WTC11 (cell line): ENCODE data around the gene TRPV6. TPM values are rescaled to one million over a fixed set of nuclear protein-coding genes. Genes with fewer than 3 reads are reported as not detected.

Experiments
- ATAC-seq: fragments of 200-7000 bp; cut with Tn5 transposase; 2 replicates; pipeline ENCODE4 v1.10.0; 2021; ENCODE audit warnings: mild to moderate bottlenecking, moderate library complexity
- CTCF ChIA-PET: fragments of 300-600 bp; sonication (Branson Sonifier 250); formaldehyde crosslinking; loops from one replicate; lab custom pipeline; 2021; ENCODE audit warnings: antibody characterized with exemption; lab: Charles Lee
- POLR2A ChIA-PET: fragments of 350-600 bp; sonication (Branson Sonifier 250); formaldehyde crosslinking; loops from one replicate; lab custom pipeline; 2021; ENCODE audit warnings: antibody characterized with exemption; lab: Charles Lee
- DNase-seq: peaks from one replicate; pipeline ENCODE4 v3.0.0; 2021; ENCODE audit warnings: low spot score
- H3K27ac Mint-ChIP-seq: 2 replicates; pipeline ENCODE4 v1.8.0; 2021; ENCODE audit warnings: mixed read lengths
- H3K27me3 Mint-ChIP-seq: 2 replicates; pipeline ENCODE4 v1.8.0; 2021; ENCODE audit warnings: low read depth, mild to moderate bottlenecking, moderate library complexity, mixed read lengths
- H3K36me3 Mint-ChIP-seq: 2 replicates; pipeline ENCODE4 v1.8.0; 2021; ENCODE audit warnings: mixed read lengths
- H3K4me1 Mint-ChIP-seq: 2 replicates; pipeline ENCODE4 v1.8.0; 2022; ENCODE audit warnings: mixed read lengths
- H3K4me3 Mint-ChIP-seq: 2 replicates; pipeline ENCODE4 v1.8.0; 2021; ENCODE audit warnings: mild to moderate bottlenecking, moderate library complexity, mixed read lengths
- H3K9me3 Mint-ChIP-seq: 2 replicates; pipeline ENCODE4 v1.8.0; 2021; ENCODE audit warnings: mixed read lengths
- ATF1 ChIP-seq: sonication (generic); formaldehyde crosslinking; IDR thresholded peaks from 2 replicates; pipeline ENCODE4 v1.8.1; 2023; ENCODE audit warnings: mild to moderate bottlenecking, moderate library complexity, missing genetic modification reagents
- EMX1 ChIP-seq: fragments of 250-450 bp; sonication (Bioruptor Pico); IDR thresholded peaks from 2 replicates; pipeline ENCODE4 v1.8.0; 2021; ENCODE audit warnings: mild to moderate bottlenecking
- GRHL2 ChIP-seq: fragments of 250-450 bp; sonication (Bioruptor Pico); IDR thresholded peaks from 2 replicates; pipeline ENCODE4 v1.8.0; 2022; ENCODE audit warnings: mild to moderate bottlenecking, moderate library complexity; ENCODE audit not compliant: insufficient replicate concordance, severe bottlenecking
- MYBL2 ChIP-seq: sonication (generic); formaldehyde crosslinking; IDR thresholded peaks from 2 replicates; pipeline ENCODE4 v1.8.1; 2023; ENCODE audit warnings: mild to moderate bottlenecking, moderate library complexity, missing genetic modification reagents
- NFATC4 ChIP-seq: fragments of 250-450 bp; sonication (Bioruptor Pico); IDR thresholded peaks from 2 replicates; pipeline ENCODE4 v1.9.0; 2021; ENCODE audit warnings: mild to moderate bottlenecking
- PRRX2 ChIP-seq: fragments of 250-450 bp; sonication (Bioruptor Pico); IDR thresholded peaks from 2 replicates; pipeline ENCODE4 v1.8.0; 2021; ENCODE audit warnings: mild to moderate bottlenecking
- RELA ChIP-seq: sonication (generic); formaldehyde crosslinking; IDR thresholded peaks from 2 replicates; pipeline ENCODE4 v1.8.1; 2022; ENCODE audit warnings: missing genetic modification reagents, mild to moderate bottlenecking, borderline replicate concordance
- SMAD4 ChIP-seq: sonication (generic); formaldehyde crosslinking; IDR thresholded peaks from 2 replicates; pipeline ENCODE4 v1.8.0; 2022; ENCODE audit warnings: mild to moderate bottlenecking, missing genetic modification reagents
- ZNF232 ChIP-seq: sonication (generic); formaldehyde crosslinking; IDR thresholded peaks from 2 replicates; pipeline ENCODE4 v1.8.0; 2022; ENCODE audit warnings: mild to moderate bottlenecking, missing genetic modification reagents
- ZNF671 ChIP-seq: fragments of 250-450 bp; sonication (Bioruptor Pico); IDR thresholded peaks from 2 replicates; pipeline ENCODE4 v1.8.0; 2021; ENCODE audit warnings: mild to moderate bottlenecking
- total RNA-seq: library from RNA; stranded (reverse); gene quantifications from 3 replicates; pipeline ENCODE4 v1.2.3, GENCODE V29; 2021
- TF ChIP-seq, protein P1 (sequence below): sonication (generic); formaldehyde crosslinking; IDR thresholded peaks from 2 replicates; pipeline ENCODE4 v1.8.0; 2022; ENCODE audit warnings: mild to moderate bottlenecking, missing genetic modification reagents
- TF ChIP-seq, protein P2 (sequence below): fragments of 250-450 bp; sonication (Bioruptor Pico); IDR thresholded peaks from 2 replicates; pipeline ENCODE4 v1.8.0; 2021; ENCODE audit warnings: mild to moderate bottlenecking
- TF ChIP-seq, protein P3 (sequence below): fragments of 200-600 bp; IDR thresholded peaks from 2 replicates; pipeline ENCODE4 v1.8.0; 2022; ENCODE audit warnings: antibody characterized with exemption
- TF ChIP-seq, protein P4 (sequence below): fragments of 250-450 bp; sonication (Bioruptor Pico); IDR thresholded peaks from 2 replicates; pipeline ENCODE4 v2.1.2; 2022; ENCODE audit warnings: mild to moderate bottlenecking, moderate library complexity
- TF ChIP-seq, protein P5 (sequence below): sonication (generic); formaldehyde crosslinking; IDR thresholded peaks from 2 replicates; pipeline ENCODE4 v1.8.1; 2022; ENCODE audit warnings: low read depth, missing genetic modification reagents, borderline replicate concordance
- TF ChIP-seq, protein P6 (sequence below): fragments of 250-450 bp; sonication (Bioruptor Pico); IDR thresholded peaks from 2 replicates; pipeline ENCODE4 v1.9.0; 2021; ENCODE audit warnings: mild to moderate bottlenecking, borderline replicate concordance

Gene TRPV6
- total RNA-seq, 1 experiment from 2014 or later: 0.63 TPM

DNA sequence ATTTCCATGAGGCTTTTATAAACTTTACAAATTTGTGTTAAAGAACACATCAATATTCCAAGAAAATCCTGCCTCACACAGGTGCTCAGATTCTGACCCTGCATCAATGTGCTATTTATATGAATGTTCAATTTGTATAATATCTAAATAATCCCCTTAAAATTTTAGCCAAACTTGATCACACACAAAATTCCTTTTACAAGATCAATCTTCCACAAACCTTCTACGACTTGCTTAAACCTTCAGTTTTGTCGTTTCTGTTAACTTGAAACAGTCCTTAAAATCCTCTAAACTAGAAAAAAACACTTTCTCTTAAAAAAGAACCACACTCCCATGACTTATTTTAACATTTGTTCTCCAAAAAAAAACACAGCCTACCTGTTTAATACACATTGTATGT lies 20.2 kb upstream of the TRPV6 start:
- no peak for ATAC-seq
- POLR2A ChIA-PET: no interaction called here
- TF ChIP-seq SMAD4: no peak
- TF ChIP-seq, protein P1, sequence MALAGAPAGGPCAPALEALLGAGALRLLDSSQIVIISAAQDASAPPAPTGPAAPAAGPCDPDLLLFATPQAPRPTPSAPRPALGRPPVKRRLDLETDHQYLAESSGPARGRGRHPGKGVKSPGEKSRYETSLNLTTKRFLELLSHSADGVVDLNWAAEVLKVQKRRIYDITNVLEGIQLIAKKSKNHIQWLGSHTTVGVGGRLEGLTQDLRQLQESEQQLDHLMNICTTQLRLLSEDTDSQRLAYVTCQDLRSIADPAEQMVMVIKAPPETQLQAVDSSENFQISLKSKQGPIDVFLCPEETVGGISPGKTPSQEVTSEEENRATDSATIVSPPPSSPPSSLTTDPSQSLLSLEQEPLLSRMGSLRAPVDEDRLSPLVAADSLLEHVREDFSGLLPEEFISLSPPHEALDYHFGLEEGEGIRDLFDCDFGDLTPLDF: no peak
- TF ChIP-seq, protein P2, sequence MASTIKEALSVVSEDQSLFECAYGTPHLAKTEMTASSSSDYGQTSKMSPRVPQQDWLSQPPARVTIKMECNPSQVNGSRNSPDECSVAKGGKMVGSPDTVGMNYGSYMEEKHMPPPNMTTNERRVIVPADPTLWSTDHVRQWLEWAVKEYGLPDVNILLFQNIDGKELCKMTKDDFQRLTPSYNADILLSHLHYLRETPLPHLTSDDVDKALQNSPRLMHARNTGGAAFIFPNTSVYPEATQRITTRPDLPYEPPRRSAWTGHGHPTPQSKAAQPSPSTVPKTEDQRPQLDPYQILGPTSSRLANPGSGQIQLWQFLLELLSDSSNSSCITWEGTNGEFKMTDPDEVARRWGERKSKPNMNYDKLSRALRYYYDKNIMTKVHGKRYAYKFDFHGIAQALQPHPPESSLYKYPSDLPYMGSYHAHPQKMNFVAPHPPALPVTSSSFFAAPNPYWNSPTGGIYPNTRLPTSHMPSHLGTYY (CRISPR knock-in tag): no peak
- TF ChIP-seq NFATC4: no peak
- no peak for TF ChIP-seq ATF1 (CRISPR knock-in tag)
- TF ChIP-seq EMX1: no peak
- TF ChIP-seq, protein P3, sequence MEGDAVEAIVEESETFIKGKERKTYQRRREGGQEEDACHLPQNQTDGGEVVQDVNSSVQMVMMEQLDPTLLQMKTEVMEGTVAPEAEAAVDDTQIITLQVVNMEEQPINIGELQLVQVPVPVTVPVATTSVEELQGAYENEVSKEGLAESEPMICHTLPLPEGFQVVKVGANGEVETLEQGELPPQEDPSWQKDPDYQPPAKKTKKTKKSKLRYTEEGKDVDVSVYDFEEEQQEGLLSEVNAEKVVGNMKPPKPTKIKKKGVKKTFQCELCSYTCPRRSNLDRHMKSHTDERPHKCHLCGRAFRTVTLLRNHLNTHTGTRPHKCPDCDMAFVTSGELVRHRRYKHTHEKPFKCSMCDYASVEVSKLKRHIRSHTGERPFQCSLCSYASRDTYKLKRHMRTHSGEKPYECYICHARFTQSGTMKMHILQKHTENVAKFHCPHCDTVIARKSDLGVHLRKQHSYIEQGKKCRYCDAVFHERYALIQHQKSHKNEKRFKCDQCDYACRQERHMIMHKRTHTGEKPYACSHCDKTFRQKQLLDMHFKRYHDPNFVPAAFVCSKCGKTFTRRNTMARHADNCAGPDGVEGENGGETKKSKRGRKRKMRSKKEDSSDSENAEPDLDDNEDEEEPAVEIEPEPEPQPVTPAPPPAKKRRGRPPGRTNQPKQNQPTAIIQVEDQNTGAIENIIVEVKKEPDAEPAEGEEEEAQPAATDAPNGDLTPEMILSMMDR: no peak
- TF ChIP-seq, protein P4, sequence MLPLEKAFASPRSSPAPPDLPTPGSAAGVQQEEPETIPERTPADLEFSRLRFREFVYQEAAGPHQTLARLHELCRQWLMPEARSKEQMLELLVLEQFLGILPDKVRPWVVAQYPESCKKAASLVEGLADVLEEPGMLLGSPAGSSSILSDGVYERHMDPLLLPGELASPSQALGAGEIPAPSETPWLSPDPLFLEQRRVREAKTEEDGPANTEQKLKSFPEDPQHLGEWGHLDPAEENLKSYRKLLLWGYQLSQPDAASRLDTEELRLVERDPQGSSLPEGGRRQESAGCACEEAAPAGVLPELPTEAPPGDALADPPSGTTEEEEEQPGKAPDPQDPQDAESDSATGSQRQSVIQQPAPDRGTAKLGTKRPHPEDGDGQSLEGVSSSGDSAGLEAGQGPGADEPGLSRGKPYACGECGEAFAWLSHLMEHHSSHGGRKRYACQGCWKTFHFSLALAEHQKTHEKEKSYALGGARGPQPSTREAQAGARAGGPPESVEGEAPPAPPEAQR (CRISPR knock-in tag): no peak
- TF ChIP-seq, protein P5, sequence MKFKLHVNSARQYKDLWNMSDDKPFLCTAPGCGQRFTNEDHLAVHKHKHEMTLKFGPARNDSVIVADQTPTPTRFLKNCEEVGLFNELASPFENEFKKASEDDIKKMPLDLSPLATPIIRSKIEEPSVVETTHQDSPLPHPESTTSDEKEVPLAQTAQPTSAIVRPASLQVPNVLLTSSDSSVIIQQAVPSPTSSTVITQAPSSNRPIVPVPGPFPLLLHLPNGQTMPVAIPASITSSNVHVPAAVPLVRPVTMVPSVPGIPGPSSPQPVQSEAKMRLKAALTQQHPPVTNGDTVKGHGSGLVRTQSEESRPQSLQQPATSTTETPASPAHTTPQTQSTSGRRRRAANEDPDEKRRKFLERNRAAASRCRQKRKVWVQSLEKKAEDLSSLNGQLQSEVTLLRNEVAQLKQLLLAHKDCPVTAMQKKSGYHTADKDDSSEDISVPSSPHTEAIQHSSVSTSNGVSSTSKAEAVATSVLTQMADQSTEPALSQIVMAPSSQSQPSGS (CRISPR knock-in tag): no peak
- no peak for TF ChIP-seq MYBL2 (CRISPR knock-in tag)
- TF ChIP-seq PRRX2 (CRISPR knock-in tag): no peak
- TF ChIP-seq, protein P6, sequence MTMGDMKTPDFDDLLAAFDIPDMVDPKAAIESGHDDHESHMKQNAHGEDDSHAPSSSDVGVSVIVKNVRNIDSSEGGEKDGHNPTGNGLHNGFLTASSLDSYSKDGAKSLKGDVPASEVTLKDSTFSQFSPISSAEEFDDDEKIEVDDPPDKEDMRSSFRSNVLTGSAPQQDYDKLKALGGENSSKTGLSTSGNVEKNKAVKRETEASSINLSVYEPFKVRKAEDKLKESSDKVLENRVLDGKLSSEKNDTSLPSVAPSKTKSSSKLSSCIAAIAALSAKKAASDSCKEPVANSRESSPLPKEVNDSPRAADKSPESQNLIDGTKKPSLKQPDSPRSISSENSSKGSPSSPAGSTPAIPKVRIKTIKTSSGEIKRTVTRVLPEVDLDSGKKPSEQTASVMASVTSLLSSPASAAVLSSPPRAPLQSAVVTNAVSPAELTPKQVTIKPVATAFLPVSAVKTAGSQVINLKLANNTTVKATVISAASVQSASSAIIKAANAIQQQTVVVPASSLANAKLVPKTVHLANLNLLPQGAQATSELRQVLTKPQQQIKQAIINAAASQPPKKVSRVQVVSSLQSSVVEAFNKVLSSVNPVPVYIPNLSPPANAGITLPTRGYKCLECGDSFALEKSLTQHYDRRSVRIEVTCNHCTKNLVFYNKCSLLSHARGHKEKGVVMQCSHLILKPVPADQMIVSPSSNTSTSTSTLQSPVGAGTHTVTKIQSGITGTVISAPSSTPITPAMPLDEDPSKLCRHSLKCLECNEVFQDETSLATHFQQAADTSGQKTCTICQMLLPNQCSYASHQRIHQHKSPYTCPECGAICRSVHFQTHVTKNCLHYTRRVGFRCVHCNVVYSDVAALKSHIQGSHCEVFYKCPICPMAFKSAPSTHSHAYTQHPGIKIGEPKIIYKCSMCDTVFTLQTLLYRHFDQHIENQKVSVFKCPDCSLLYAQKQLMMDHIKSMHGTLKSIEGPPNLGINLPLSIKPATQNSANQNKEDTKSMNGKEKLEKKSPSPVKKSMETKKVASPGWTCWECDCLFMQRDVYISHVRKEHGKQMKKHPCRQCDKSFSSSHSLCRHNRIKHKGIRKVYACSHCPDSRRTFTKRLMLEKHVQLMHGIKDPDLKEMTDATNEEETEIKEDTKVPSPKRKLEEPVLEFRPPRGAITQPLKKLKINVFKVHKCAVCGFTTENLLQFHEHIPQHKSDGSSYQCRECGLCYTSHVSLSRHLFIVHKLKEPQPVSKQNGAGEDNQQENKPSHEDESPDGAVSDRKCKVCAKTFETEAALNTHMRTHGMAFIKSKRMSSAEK: no peak
- no peak for TF ChIP-seq ZNF232 (CRISPR knock-in tag)
- TF ChIP-seq GRHL2 (CRISPR knock-in tag): no peak
- no peak for TF ChIP-seq ZNF671
- no peak for TF ChIP-seq RELA (CRISPR knock-in tag)
- TF ChIP-seq, all 79 proteins: peak for 0
- peaks cover 51% of the 10 kb centered on the region for H3K9me3 Mint-ChIP-seq
- DNase-seq: no peak
- H3K27me3 Mint-ChIP-seq: peaks cover 10% of the 10 kb centered on the region
- H3K27ac Mint-ChIP-seq: no peak overlapping the region
- no peak overlapping the region for H3K4me3 Mint-ChIP-seq
- H3K4me1 Mint-ChIP-seq: 0 out of 2 replicates have a peak, but pooled peaks cover 5% of the 10 kb centered on the region
- H3K36me3 Mint-ChIP-seq: peaks cover 34% of the 10 kb centered on the region
- CTCF ChIA-PET: no interaction called here
